GM18520 (cell line): ENCODE data around the gene CCND1.

Source experiments
- ATAC-seq: cut with Tn5 transposase; IDR thresholded peaks from one replicate; pipeline ENCODE4 v1.9.1; 2021; ENCODE audit not compliant: unreplicated experiment

CCND1 gene

GRCh38 chr11:69640260-69640994, 529 bp upstream of the CCND1 start:
- ATAC-seq, result no peak

GRCh38 chr11:69641681-69642548, 959 bp downstream of the CCND1 start:
- no peak for ATAC-seq

GRCh38 chr11:69642549-69642912, 1.6 kb downstream of the CCND1 start:
- no peak for ATAC-seq

GRCh38 chr11:69642913-69643632, 2.1 kb downstream of the CCND1 start:
- no peak for ATAC-seq

- no peak for ATAC-seq
These were observed 2.7 kb downstream of the CCND1 start for GRCh38 chr11:69643646-69644045.

GRCh38 chr11:69644071-69644961, 3.4 kb downstream of the CCND1 start:
- ATAC-seq, result no peak

GRCh38 chr11:69644962-69645675, 4.2 kb downstream of the CCND1 start:
- no peak for ATAC-seq

- ATAC-seq, result no peak
These were observed 5.0 kb downstream of the CCND1 start for GRCh38 chr11:69645801-69646492.

GRCh38 chr11:69646493-69647389, 5.8 kb downstream of the CCND1 start:
- ATAC-seq, result no peak

- no peak for ATAC-seq
These were observed 6.4 kb downstream of the CCND1 start for GRCh38 chr11:69647390-69647748.

- no peak for ATAC-seq
These were observed 7.0 kb downstream of the CCND1 start for GRCh38 chr11:69647761-69648497.

- ATAC-seq, result no peak
These were observed 8.0 kb downstream of the CCND1 start for GRCh38 chr11:69648679-69649575.

GRCh38 chr11:69649576-69649900, 8.6 kb downstream of the CCND1 start:
- no peak for ATAC-seq

GRCh38 chr11:69650081-69650831, 9.3 kb downstream of the CCND1 start:
- no peak for ATAC-seq

- ATAC-seq, result no peak
These were observed 9.9 kb downstream of the CCND1 start for GRCh38 chr11:69650832-69651344.
